Activated T-cell treated with anti-CD3 and anti-CD28 coated beads, Interleukin-2, amount 50 U/mL, for 48 hours (primary cell): ENCODE measurements around the gene CASP9.
"Not testable (repeated sequence)": the region's sequence is repeated elsewhere in the genome, so short reads cannot be mapped to it uniquely, and the experiment has no call there.

Experiments
- DNase-seq, 2 experiments: peaks; one replicate each; pipeline ENCODE4 v3.0.0-alpha.2; 2020

Gene CASP9

DNA sequence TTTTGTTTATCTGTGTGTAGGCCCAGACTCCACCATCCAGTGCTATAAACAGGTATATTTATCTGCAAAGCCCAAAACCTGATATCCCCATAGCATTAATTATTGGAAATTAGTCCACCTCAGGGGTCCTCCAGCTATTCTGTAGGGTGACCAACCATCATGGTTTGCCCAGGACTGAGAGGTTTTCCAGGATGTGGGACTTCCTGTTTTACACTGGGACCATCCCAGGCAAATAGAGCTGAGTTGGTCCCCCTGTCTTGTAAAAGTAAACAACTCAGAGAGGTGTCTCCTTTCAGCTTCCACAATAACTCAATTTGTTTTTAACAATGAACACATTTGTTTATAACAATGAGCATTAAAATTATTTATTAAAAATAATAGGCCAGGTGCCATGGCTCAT is 55.9 kb downstream of the CASP9 start:
- DNase-seq = no peak

DNA sequence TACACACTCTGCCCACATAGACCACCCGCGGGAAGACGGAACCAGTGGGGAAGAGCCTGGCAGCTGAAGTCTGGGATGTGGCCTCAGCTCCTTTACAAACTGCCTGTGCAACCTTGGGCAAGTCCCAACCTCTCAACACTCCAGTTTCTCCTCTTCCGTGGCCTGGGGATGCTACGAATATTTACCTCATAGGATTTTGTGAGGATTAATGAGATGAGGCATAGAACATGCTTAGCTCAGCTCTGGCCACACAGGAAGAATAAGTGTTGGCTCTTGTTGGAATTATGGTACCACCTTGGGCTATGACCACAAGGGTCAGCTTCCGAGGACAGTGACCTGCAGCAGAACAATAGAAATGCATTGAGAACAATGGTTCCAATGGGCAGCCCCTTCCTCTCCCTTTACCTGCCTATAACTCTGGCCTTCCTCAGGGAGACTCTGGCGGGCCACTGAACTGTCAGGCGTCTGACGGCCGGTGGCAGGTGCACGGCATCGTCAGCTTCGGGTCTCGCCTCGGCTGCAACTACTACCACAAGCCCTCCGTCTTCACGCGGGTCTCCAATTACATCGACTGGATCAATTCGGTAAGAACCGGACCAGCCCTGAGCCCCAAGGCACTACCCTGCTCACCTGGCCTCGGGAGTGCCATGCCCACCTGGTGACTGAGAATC is 56.9 kb downstream of the CASP9 start:
- DNase-seq = not testable (repeated sequence)

DNA sequence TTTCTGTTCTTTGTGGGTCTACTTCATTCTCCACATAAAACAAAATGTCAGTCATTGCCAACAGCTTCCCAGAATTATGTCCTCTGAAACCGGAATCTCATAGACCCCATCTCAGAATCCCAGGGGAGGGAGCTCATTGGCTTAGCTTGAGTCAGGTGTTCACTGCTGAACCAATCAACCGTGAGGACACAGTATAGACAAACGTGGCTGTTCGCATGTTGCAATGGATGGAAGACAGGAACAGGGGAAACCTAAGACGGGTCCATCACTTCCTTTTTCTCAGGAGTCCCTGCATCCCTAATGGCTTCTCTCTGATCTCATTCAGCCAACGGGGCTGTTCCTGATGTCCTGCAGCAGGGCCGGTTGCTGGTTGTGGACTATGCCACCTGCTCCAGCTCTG is 58.3 kb downstream of the CASP9 start:
- no peak for DNase-seq

DNA sequence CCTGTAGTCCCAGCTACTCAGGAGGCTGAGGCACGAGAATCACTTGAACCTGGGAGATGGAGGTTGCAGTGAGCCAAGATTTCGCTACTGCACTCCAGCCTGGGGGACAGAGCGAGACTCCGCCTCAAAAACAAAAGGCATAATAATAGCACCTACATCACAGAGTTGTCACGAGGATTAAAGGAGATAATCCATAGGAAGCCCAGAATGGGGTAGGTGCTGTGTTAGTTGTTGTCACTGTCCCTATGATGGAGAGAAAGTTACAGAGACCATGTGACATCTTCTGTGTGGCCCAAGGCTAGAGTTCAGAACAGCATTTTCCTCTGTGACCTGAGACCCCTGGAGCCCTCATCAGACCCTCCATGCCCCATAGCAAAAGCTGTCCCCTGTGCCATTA is 60.1 kb downstream of the CASP9 start:
- DNase-seq = not testable (repeated sequence)

DNA sequence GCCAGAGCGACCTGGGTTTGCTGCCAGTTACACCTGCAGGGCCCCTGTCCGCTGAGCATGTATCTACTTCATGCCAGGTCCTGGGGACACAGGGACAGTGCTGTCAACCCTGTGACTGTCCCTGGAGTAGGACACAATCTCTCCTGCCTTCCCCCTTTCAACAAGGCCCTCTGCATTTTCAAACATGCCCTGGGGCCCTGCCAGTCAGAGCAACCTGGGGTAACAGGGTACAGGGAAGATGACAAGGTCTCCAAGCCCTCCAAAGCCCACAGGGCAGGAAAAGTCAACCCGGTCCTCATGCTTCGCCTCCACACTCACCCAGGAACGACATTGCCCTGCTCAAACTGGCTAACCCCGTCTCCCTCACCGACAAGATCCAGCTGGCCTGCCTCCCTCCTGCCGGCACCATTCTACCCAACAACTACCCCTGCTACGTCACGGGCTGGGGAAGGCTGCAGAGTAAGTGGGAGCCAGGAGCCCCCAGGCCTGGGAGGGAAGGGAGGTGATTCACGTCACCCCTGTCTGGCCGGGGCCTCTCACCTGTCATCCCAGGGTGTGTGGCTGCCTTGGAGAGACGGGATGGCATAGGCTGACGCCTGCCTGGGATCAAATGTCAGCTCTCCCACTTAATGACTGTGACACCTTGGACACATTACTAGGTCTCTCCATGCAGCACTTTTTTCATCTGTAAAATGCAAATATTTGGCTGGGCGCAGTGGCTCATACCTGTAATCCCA is 60.8 kb downstream of the CASP9 start:
- DNase-seq = not testable (repeated sequence)

- DNase-seq = no peak
These were observed 63.3 kb downstream of the CASP9 start for GRCh38 chr1:15460708-15461095.

DNA sequence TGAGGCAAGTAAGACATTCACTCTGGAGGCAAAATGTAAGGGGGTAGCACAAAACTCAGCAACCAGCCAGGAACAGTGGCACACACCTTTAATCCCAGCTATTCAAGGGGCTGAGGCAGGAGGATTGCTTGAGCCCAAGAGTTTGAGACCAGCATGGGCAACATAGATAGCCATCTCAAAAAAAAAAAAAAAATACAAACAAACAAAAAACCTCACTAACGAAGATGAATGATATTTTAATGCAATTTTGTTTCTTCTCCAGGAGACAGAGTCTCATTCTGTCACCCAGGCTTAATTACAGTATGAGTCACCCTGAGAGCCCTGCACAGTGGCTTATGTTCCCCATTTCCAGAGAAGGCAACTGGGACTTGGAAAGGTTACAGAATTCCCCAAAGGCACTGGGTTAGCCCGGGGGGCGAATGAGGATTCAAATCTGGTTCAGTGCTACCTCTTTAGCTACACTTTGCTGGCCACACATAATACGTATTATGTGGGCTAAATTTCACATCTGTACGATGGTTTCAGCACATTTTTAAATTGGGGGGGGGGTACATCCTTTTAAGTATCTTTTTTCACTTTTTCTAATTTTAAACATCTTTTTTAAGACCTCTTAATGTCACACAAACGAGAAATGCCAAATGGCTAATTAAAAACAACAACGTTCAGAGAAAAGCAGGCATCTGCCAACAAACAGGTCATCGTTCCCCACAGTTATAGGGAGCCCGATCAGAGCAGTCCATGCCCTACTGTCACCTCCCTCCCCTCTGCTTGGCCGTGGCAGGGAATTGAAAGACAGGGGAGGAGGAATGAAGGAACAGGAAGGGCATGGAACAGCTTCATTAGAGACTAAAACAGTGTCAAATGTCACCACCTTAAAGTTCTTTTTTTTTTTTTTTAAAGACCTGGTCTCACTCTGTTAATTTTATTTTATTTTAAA is 64.0 kb downstream of the CASP9 start:
- no peak for DNase-seq

DNA sequence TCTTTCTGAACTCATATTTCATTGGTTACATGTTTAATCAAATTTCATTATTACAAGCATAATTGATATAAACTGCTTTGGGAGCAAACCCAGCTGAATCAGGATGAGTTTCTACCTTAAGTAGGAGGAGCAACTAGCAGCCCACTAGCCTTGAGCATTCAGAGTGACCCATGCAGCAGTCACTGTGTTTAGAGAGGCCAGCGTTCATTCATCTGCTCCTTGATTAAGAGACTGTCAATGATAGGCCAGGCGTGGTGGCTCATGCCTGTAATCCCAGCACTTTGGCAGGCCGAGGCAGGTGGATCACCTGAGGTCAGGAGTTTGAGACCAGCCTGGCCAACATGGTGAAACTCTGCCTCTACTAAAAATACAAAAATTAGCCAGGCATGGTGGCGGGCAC is 65.6 kb downstream of the CASP9 start:
- DNase-seq = not testable (repeated sequence)

- DNase-seq = no peak
These were observed 66.4 kb downstream of the CASP9 start for GRCh38 chr1:15457585-15457984.

GRCh38 chr1:15456313-15456954 is 67.6 kb downstream of the CASP9 start, which contains the start of gene CELA2A:
CELA2A (plus strand) TSS chr1:15456732; CDS start chr1:15456754, 22 bp downstream.
- no peak for DNase-seq

- no peak for DNase-seq
These were observed 68.5 kb downstream of the CASP9 start for GRCh38 chr1:15455522-15455921.

- DNase-seq = no peak
These were observed 69.8 kb downstream of the CASP9 start for GRCh38 chr1:15454256-15454655.

- DNase-seq = no peak
These were observed 70.3 kb downstream of the CASP9 start for GRCh38 chr1:15453734-15454133.

GRCh38 chr1:15452866-15453571 is 71.0 kb downstream of the CASP9 start:
- DNase-seq = no peak

GRCh38 chr1:15452216-15452615 is 71.8 kb downstream of the CASP9 start:
- no peak for DNase-seq

GRCh38 chr1:15451014-15451722 is 72.8 kb downstream of the CASP9 start:
- no peak for DNase-seq

DNA sequence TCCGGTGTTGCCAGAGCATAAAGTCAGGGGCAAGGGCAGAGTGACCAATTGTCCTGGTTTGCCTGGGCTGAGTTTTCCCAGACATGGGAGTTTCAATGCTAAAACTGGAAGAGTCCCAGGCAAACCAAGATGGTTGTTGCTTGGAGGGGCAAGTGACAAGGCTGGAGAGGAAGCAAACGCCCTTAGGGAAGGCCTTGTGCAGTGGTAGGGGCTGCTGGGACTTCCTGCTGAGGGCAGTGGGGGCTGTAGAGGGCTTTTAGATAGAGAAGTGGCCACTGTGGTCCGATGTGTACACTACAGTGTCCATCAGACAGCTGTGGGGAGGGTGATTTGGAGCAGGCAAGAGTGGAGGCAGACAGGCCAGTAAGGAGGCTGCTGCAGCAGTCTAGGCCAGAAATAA is 74.4 kb downstream of the CASP9 start:
- DNase-seq = no peak

DNA sequence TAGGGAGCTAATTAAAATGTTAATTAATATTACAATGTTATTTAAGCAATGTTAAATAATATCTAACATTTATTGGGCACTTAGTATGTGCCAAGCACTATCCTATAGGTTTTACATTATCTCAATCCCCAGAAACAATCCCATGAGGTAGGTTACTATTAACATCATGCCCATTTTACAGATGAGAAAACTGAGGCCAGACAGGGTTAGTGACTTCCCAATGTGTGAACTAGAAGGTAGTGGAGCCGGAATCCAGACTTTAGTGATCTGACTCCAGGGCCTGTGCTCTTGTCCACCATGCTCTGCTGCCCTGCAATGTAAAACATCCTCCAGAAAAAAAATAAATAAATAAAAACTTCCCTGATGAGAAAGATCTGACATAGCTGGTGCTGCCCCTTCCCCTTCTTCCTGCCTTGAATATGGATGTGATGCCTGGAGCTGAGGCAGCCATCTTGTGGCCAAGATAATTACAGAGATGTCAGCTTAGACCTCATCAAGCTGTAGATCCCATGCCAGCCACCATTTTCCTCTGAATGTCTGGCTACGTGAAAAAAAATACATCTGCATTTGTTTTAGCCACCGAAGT is 75.0 kb downstream of the CASP9 start:
- DNase-seq = no peak

GRCh38 chr1:15446212-15446611 is 77.8 kb downstream of the CASP9 start:
- no peak for DNase-seq

DNA sequence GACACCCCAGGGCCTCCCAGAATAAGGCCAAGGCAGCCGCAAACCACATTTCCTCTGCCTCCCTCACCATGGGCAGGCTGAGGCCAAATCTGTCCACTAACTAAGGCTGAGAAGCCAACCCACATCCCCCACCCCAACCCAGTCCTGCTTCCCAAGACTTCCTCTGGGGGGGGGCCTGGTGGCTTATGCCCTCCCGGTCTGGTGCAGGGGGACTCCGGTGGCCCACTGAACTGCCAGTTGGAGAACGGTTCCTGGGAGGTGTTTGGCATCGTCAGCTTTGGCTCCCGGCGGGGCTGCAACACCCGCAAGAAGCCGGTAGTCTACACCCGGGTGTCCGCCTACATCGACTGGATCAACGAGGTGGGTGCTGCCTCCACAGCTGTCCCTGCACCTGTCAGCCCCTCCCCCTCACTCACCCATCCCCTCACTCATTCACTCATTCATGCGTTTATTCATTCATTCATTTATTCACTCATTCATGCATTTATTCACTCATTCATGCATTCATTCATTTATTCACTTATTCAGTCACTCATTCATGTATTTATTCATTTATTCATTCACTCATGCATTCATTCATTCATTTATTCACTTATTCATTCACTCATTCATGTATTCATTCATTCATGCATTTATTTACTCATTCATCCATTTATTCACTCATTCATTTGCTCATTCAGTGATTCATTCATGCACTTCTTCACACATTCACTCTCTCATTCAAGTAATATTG is 78.5 kb downstream of the CASP9 start:
- DNase-seq = no peak
